Keratinocyte (primary cell): ENCODE measurements around the gene EMILIN3.

Experiments used
- EZH2 ChIP-seq: IDR thresholded peaks from one replicate; pipeline ENCODE4 v1.6.1; 2012; ENCODE audit warnings: inconsistent platforms, mild to moderate bottlenecking, low read length, moderate library complexity
- TF ChIP-seq, protein P1 (sequence below), 3 experiments: IDR thresholded peaks in 1 of 3; conservative IDR thresholded peaks in 1 of 3; optimal IDR thresholded peaks in 1 of 3; 2 replicates in 2 of 3; 3 replicates in 1 of 3; pipeline versions ENCODE3 to v1.5.1; 2011; ENCODE audit warnings: low read length in 3 of 3, mild to moderate bottlenecking in 3 of 3, moderate library complexity in 2 of 3, control low read depth in 1 of 3, inconsistent platforms in 1 of 3; ENCODE audit not compliant: insufficient read depth in 2 of 3; ENCODE audit errors: extremely low read depth in 1 of 3

DNA sequence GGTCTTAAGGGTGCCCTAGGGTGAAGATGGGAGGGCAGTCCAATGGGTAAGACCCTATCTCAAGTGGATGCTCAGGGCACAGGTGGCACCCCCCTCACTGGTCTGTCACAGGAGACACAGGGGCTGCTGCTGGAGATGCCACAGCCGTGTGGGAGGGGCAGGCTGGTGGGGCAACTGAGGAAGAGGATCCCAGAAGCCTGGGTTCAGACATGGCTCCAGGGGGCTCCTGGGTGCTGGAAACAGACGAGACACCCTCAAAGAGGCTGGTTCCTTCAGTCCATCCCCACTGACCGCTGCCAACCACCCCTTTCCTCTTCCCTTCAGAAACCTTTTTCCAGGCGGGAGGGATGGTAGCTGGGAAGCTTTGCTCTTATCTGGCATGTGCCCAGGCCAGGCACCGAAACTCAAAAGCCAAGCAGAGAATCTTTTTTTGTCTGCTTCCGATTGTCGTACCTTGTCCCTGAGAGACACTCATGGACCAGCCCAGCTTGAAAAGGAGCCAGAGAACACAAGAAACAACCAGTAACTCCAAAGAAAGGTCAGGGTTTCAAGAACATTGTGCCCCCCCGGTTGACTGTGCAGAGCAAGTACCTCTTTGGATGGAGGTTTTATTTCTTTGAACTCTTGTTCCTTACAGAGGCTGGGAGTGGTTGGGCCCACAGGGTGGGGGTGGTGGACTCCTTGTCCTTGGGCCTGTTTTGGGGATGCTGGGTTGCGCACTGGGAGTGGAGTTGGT is 28.5 kb upstream of the EMILIN3 start:
- TF ChIP-seq, protein P1, sequence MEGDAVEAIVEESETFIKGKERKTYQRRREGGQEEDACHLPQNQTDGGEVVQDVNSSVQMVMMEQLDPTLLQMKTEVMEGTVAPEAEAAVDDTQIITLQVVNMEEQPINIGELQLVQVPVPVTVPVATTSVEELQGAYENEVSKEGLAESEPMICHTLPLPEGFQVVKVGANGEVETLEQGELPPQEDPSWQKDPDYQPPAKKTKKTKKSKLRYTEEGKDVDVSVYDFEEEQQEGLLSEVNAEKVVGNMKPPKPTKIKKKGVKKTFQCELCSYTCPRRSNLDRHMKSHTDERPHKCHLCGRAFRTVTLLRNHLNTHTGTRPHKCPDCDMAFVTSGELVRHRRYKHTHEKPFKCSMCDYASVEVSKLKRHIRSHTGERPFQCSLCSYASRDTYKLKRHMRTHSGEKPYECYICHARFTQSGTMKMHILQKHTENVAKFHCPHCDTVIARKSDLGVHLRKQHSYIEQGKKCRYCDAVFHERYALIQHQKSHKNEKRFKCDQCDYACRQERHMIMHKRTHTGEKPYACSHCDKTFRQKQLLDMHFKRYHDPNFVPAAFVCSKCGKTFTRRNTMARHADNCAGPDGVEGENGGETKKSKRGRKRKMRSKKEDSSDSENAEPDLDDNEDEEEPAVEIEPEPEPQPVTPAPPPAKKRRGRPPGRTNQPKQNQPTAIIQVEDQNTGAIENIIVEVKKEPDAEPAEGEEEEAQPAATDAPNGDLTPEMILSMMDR (optimal IDR thresholded peaks at IDR 0.05 in 1 of 3, IDR thresholded peaks at IDR 0.05 in 1 of 3, conservative IDR thresholded peaks at IDR 0.05 in 1 of 3; ENCODE audit: extremely low read depth in 1 of 3, insufficient read depth in 2 of 3, low read length in 3 of 3) = no peak
- no peak for TF ChIP-seq EZH2
